Naive thymus-derived CD8-positive, alpha-beta T cell (primary cell): ENCODE data around the gene CKM. TPM values are rescaled to one million over a fixed set of nuclear protein-coding genes. Genes with fewer than 3 reads are reported as not detected.
"Not testable (repeated sequence)": the region's sequence is repeated elsewhere in the genome, so short reads cannot be mapped to it uniquely, and the experiment has no call there.

Source experiments
- ATAC-seq, 2 donors: fragments of 150-1000 bp; cut with Tn5 transposase in 1 of 2; sonication (Bioruptor Pico), chemical (Tn5 transposase) in 1 of 2; 1 replicate in 1 of 2; 2 replicates in 1 of 2; pipeline ENCODE4 v1.10.0; 2021; ENCODE audit warnings: mild to moderate bottlenecking in 2 of 2, moderate library complexity in 2 of 2
- POLR2A ChIA-PET: fragments of 350-600 bp; sonication (Branson Sonifier 250); formaldehyde crosslinking; loops from one replicate; lab custom pipeline; 2021; ENCODE audit warnings: antibody characterized with exemption; lab: Charles Lee
- DNase-seq, 10 donors: peaks; one replicate each; pipeline versions ENCODE4 v3.0.0 to v3.0.0-alpha.2; 2020 to 2022
- H3K27ac Mint-ChIP-seq, 10 donors: one replicate each; pipeline ENCODE4 v1.8.0; 2020 to 2022; ENCODE audit warnings: mild to moderate bottlenecking in 10 of 10, mixed read lengths in 10 of 10, moderate library complexity in 4 of 10, inconsistent platforms in 1 of 10
- H3K27me3 Mint-ChIP-seq, 5 donors: one replicate each; pipeline ENCODE4 v1.8.0; 2021 to 2022; ENCODE audit warnings: mixed read lengths in 5 of 5
- H3K36me3 Mint-ChIP-seq, 3 donors: one replicate each; pipeline ENCODE4 v1.8.0; 2020 to 2022; ENCODE audit warnings: mixed read lengths in 3 of 3, mild to moderate bottlenecking in 2 of 3, inconsistent platforms in 1 of 3
- H3K4me1 Mint-ChIP-seq, 4 donors: one replicate each; pipeline ENCODE4 v1.8.0; 2021 to 2022; ENCODE audit warnings: mixed read lengths in 4 of 4
- H3K4me3 Mint-ChIP-seq, 10 donors: one replicate each; pipeline ENCODE4 v1.8.0; 2020 to 2022; ENCODE audit warnings: mild to moderate bottlenecking in 10 of 10, mixed read lengths in 10 of 10, moderate library complexity in 6 of 10, inconsistent platforms in 1 of 10
- H3K9me3 Mint-ChIP-seq, 9 donors: one replicate each; pipeline ENCODE4 v1.8.0; 2020 to 2022; ENCODE audit warnings: mixed read lengths in 9 of 9, mild to moderate bottlenecking in 3 of 9, inconsistent platforms in 1 of 9, moderate library complexity in 1 of 9
- polyA plus RNA-seq, 3 donors: library from polyadenylated mRNA; unstranded; fragments of 300-500 nt; fragmentation: Illumina TruSeq; gene quantifications; one replicate each; pipeline ENCODE4 v1.2.3, GENCODE V29; 2021
- total RNA-seq, 8 experiments: library from RNA in 2 of 8; stranded (reverse) in 2 of 8; gene quantifications; one replicate each; pipeline ENCODE4 v1.2.3 and lab custom pipeline; 2021 to 2026

Gene CKM
- total and polyA plus RNA-seq, 5 experiments from 2014 or later, result not detected

GRCh38 chr19:45347570-45348366, 25.1 kb upstream of the CKM start:
- no peak for ATAC-seq
- peaks cover 6 to 26% (median 16%) of the 10 kb centered on the region in 5 donors for H3K27me3 Mint-ChIP-seq
- H3K27ac Mint-ChIP-seq, result no peak overlapping the region
- peaks cover 0 to 5% (median 0%) of the 10 kb centered on the region in 3 donors for H3K36me3 Mint-ChIP-seq
- no peak overlapping the region for H3K4me3 Mint-ChIP-seq
- H3K4me1 Mint-ChIP-seq, result peaks cover 0 to 8% (median 0%) of the 10 kb centered on the region in 4 donors
- POLR2A ChIA-PET, result no interaction called here
- no peaks in the 10 kb centered on the region for H3K9me3 Mint-ChIP-seq
- no peak for DNase-seq

- POLR2A ChIA-PET, result no interaction called here
- DNase-seq, result no peak
- no peak overlapping the region for H3K27ac Mint-ChIP-seq
- ATAC-seq, result no peak
- peaks cover 6 to 26% (median 16%) of the 10 kb centered on the region in 5 donors for H3K27me3 Mint-ChIP-seq
- peaks cover 0 to 3% (median 0%) of the 10 kb centered on the region in 3 donors for H3K36me3 Mint-ChIP-seq
- no peak overlapping the region for H3K4me3 Mint-ChIP-seq
- peaks cover 0 to 8% (median 0%) of the 10 kb centered on the region in 4 donors for H3K4me1 Mint-ChIP-seq
- H3K9me3 Mint-ChIP-seq, result no peaks in the 10 kb centered on the region
These were observed 23.8 kb upstream of the CKM start for GRCh38 chr19:45346449-45346848.

GRCh38 chr19:45345506-45345860, 22.8 kb upstream of the CKM start:
- Mint-ChIP-seq H3K27ac (no peak overlapping the region), H3K27me3 (peaks cover 6 to 26% (median 16%) of the 10 kb centered on the region in 5 donors), H3K9me3 (no peaks in the 10 kb centered on the region), H3K4me3 (no peak overlapping the region), H3K4me1 (peaks cover 0 to 8% (median under 1%) of the 10 kb centered on the region in 4 donors), H3K36me3 (no peaks in the 10 kb centered on the region)
- POLR2A ChIA-PET, result no interaction called here
- DNase-seq, result no peak
- no peak for ATAC-seq

- H3K9me3 Mint-ChIP-seq, result no peaks in the 10 kb centered on the region
- H3K27ac Mint-ChIP-seq, result peak overlapping the region in 1 of 10 donors; percentile 32
- no peaks in the 10 kb centered on the region for H3K36me3 Mint-ChIP-seq
- DNase-seq (no peak), ATAC-seq (no peak)
- H3K27me3 Mint-ChIP-seq, result peaks cover 8 to 26% (median 21%) of the 10 kb centered on the region in 5 donors
- H3K4me1 Mint-ChIP-seq, result peaks cover 2 to 11% (median 5%) of the 10 kb centered on the region in 4 donors
- POLR2A ChIA-PET, result no interaction called here
- H3K4me3 Mint-ChIP-seq, result no peak overlapping the region
These were observed 22.2 kb upstream of the CKM start for GRCh38 chr19:45344621-45345505.

GRCh38 chr19:45342911-45343310, 20.2 kb upstream of the CKM start:
- POLR2A ChIA-PET, result no interaction called here
- ATAC-seq, result no peak

GRCh38 chr19:45340899-45341453, 18.3 kb upstream of the CKM start:
- ATAC-seq (peak; percentile 34 to 44), DNase-seq (peak in 1 of 10 donors; percentile 5)
- Mint-ChIP-seq H3K27me3 (peaks cover 17 to 43% (median 24%) of the 10 kb centered on the region in 5 donors), H3K4me3 (no peak overlapping the region), H3K36me3 (no peaks in the 10 kb centered on the region), H3K4me1 (peaks cover 5 to 9% (median 8%) of the 10 kb centered on the region in 4 donors), H3K27ac (no peak overlapping the region), H3K9me3 (no peaks in the 10 kb centered on the region)
- POLR2A ChIA-PET, result no interaction called here

More at GRCh38 chr19:45342911-45343310, 20.2 kb upstream of the CKM start:
- peaks cover 15 to 37% (median 26%) of the 10 kb centered on the region in 5 donors for H3K27me3 Mint-ChIP-seq
- H3K36me3 Mint-ChIP-seq, result no peaks in the 10 kb centered on the region
- H3K9me3 Mint-ChIP-seq, result no peaks in the 10 kb centered on the region
- no peak overlapping the region for H3K27ac Mint-ChIP-seq
- H3K4me1 Mint-ChIP-seq, result peaks cover 5 to 9% (median 8%) of the 10 kb centered on the region in 4 donors
- H3K4me3 Mint-ChIP-seq, result no peak overlapping the region
- DNase-seq, result no peak

- DNase-seq, result peak in 8 of 10 donors; percentile 18 to 52 (median 37)
- Mint-ChIP-seq H3K27me3 (peaks cover 15 to 39% (median 22%) of the 10 kb centered on the region in 5 donors), H3K36me3 (no peaks in the 10 kb centered on the region), H3K27ac (no peak within 1 kb of the TSS), H3K9me3 (no peaks in the 10 kb centered on the region), H3K4me1 (peaks cover 5 to 9% (median 8%) of the 10 kb centered on the region in 4 donors), H3K4me3 (peak within 1 kb of the TSS; percentile 12 to 85 (median 65))
- POLR2A ChIA-PET, result no interaction called here
- ATAC-seq, result peak; percentile 51 to 56
These were observed 17.7 kb upstream of the CKM start, which contains the start of gene KLC3 for GRCh38 chr19:45340232-45340898. Gene KLC3, plus strand, starts transcription at chr19:45340750. Its CDS starts 4,792 bp downstream, at chr19:45345542.

- ATAC-seq, result no peak
- peak overlapping the region in 5 of 10 donors; percentile 38 to 85 (median 68) for H3K4me3 Mint-ChIP-seq
- H3K27ac Mint-ChIP-seq, result no peak overlapping the region
- H3K36me3 Mint-ChIP-seq, result no peaks in the 10 kb centered on the region
- H3K27me3 Mint-ChIP-seq, result peaks cover 8 to 34% (median 16%) of the 10 kb centered on the region in 5 donors
- POLR2A ChIA-PET, result interaction anchor here (0.7 kb wide), 1 partner anchor 52 kb away, joined by 10 read pairs; no protein-coding TSS in a partner anchor
- H3K9me3 Mint-ChIP-seq, result no peaks in the 10 kb centered on the region
- DNase-seq, result no peak
- H3K4me1 Mint-ChIP-seq, result peaks cover 5 to 9% (median 8%) of the 10 kb centered on the region in 4 donors
These were observed 17.0 kb upstream of the CKM start for GRCh38 chr19:45339629-45340028.

GRCh38 chr19:45336696-45337251, 14.1 kb upstream of the CKM start:
- ATAC-seq (no peak), DNase-seq (no peak)
- Mint-ChIP-seq H3K36me3 (no peaks in the 10 kb centered on the region), H3K27me3 (peaks cover 0 to 34% (median 15%) of the 10 kb centered on the region in 5 donors), H3K4me1 (peaks cover 6 to 9% (median 8%) of the 10 kb centered on the region in 4 donors), H3K27ac (no peak overlapping the region), H3K9me3 (no peaks in the 10 kb centered on the region), H3K4me3 (no peak overlapping the region)
- POLR2A ChIA-PET, result no interaction called here

GRCh38 chr19:45334881-45335280, 12.2 kb upstream of the CKM start:
- H3K27ac Mint-ChIP-seq, H3K36me3 Mint-ChIP-seq, H3K9me3 Mint-ChIP-seq, H3K4me1 Mint-ChIP-seq, POLR2A ChIA-PET, H3K4me3 Mint-ChIP-seq, ATAC-seq: not testable (repeated sequence)
- DNase-seq, result peak in 1 of 10 donors; percentile 10
- peaks cover 0 to 33% (median 14%) of the 10 kb centered on the region in 5 donors for H3K27me3 Mint-ChIP-seq

GRCh38 chr19:45333609-45334303, 11.1 kb upstream of the CKM start:
- Mint-ChIP-seq H3K27me3 (peaks cover 0 to 30% (median 9%) of the 10 kb centered on the region in 5 donors), H3K4me1 (peaks cover 0 to 4% (median 4%) of the 10 kb centered on the region in 4 donors), H3K4me3 (no peak overlapping the region), H3K27ac (no peak overlapping the region), H3K9me3 (peaks cover 0 to 2% (median 0%) of the 10 kb centered on the region in 9 donors), H3K36me3 (no peaks in the 10 kb centered on the region)
- ATAC-seq (no peak), DNase-seq (no peak)
- POLR2A ChIA-PET, result no interaction called here
